H1 (cell line): Measurements from ENCODE around the gene IL36A. TPM values are rescaled to one million over a fixed set of nuclear protein-coding genes. Genes with fewer than 3 reads are reported as not detected.

Experiments
- CHD7 ChIP-seq: fragments of 300-600 bp; sonication (generic); IDR thresholded peaks from 2 replicates; pipeline ENCODE4 v1.7.1; 2012; ENCODE audit warnings: low read length, moderate library complexity, mild to moderate bottlenecking, inconsistent platforms; ENCODE audit not compliant: insufficient replicate concordance
- EZH2 ChIP-seq: fragments of 200-600 bp; sonication (generic); IDR thresholded peaks from 2 replicates; pipeline ENCODE4 v1.7.1; 2012; ENCODE audit warnings: low read depth, mild to moderate bottlenecking, moderate library complexity, low read length, inconsistent platforms; ENCODE audit not compliant: severe bottlenecking
- RBBP5 ChIP-seq: IDR thresholded peaks from 2 replicates; pipeline ENCODE4 v1.7.1; 2012; ENCODE audit warnings: low read depth, mild to moderate bottlenecking, inconsistent platforms, low read length, moderate library complexity, borderline replicate concordance
- polyA plus RNA-seq, 7 experiments: library from polyadenylated mRNA; depleted of rRNA in 3 of 7; stranded (reverse) in 5 of 7; unstranded in 2 of 7; fragments of >200 nt in 5 of 7; fragments of 200-250 nt in 2 of 7; gene quantifications; 1 replicate in 5 of 7; 2 replicates in 1 of 7; 4 replicates in 1 of 7; pipeline versions ENCODE4 v1.2.1 to v1.2.3, GENCODE V29; 2011 to 2013; ENCODE audit warnings: missing spikeins in 2 of 7, mixed read lengths in 2 of 7
- total RNA-seq: library from RNA; stranded (reverse); fragmentation: NEBNext Ultra II Directional; extraction: Animal tissue kit (Norgen Biotek cat#: 25700); gene quantifications from 2 replicates; pipeline ENCODE4 v1.2.1, GENCODE V29; 2021

IL36A gene
- total and polyA plus RNA-seq, 2 of the 8 experiments (the other 6 are each of a cell fraction or from before 2014, with no cell fraction given) = not detected

GRCh38 chr2:112972423-112973086 is 32.7 kb upstream of the IL36A start (continued):
- TF ChIP-seq CHD7 (no peak), RBBP5 (no peak), EZH2 (no peak)
